SIG-M5 (cell line): ENCODE measurements around the gene PLK1.
"Not testable (repeated sequence)": the region's sequence is repeated elsewhere in the genome, so short reads cannot be mapped to it uniquely, and the experiment has no call there.

Experiments
- DNase-seq: peaks from one replicate; lab custom pipeline; 2025; lab: John Stamatoyannopoulos, UW

PLK1 gene

DNA sequence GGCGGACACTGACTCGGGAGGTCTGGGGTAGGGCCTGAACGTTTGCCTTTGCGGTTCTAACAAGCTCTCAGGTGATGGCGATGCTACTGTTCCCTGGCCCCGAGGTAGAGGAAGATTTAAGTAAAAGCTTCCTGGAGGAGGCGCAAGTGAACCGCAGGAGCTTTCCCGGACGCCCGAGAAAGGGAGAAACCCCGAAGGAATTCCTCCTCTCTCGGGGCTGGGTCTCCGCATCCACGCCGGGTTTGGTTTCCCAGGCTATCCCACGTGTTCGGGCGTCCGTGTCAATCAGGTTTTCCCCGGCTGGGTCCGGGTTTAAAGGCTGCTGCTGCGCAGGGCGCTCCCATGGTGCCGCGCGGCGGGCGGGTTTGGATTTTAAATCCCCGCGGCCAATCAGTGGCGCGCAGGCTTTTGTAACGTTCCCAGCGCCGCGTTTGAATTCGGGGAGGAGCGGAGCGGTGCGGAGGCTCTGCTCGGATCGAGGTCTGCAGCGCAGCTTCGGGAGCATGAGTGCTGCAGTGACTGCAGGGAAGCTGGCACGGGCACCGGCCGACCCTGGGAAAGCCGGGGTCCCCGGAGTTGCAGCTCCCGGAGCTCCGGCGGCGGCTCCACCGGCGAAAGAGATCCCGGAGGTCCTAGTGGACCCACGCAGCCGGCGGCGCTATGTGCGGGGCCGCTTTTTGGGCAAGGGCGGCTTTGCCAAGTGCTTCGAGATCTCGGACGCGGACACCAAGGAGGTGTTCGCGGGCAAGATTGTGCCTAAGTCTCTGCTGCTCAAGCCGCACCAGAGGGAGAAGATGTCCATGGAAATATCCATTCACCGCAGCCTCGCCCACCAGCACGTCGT is at the start of gene PLK1:
TSS of gene PLK1 (plus strand) at position 460 of the 844 bp plus-strand sequence. CDS start at position 504, 44 bp downstream.
- no peak for DNase-seq

DNA sequence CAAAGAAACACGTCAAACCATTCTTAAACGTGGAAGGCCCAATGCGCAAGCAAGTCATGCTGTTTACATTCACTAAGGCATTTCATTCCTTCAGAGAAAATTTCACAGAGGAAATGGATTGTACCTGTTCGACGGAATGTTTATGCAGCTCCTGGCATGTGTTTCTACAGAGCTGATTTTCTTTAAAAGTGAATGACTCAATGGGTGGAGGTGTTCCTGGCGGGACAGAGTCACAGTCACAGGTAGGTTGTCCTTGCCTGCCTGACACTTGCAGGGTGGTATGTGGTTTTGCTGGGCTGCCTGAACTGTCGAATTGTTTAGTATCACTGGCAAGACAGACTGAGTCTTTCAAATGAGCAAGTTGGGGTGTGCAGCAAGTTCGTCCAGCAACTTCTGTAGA is 49.2 kb upstream of the PLK1 start:
- DNase-seq, result no peak

GRCh38 chr16:23631874-23632273 is 46.8 kb upstream of the PLK1 start:
- DNase-seq, result not testable (repeated sequence)

- DNase-seq, result no peak
Observed at GRCh38 chr16:23634461-23635036, 44.1 kb upstream of the PLK1 start.

DNA sequence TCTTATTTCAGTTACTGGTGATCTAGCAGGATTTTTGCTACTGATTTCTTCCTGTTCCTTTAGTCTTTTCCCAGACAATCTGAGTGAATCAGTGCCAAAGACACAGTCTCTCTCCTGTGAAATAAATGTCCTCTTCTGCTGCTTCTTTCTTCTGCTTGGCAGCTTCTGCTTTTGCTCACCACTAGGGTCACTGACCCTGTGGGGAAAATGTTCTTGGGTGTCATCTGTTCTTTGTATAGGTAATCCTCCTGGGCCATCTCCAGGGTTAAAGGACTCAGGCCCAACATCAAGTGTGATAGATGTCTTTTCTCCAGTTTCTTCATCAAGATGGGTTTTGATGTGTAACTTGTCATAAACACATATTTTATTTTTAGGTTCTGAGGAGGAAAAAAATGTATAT is 42.7 kb upstream of the PLK1 start:
- DNase-seq, result no peak

- DNase-seq, result no peak
Observed at GRCh38 chr16:23640615-23640930, 38.1 kb upstream of the PLK1 start.

- DNase-seq, result peak; percentile 54
Observed at GRCh38 chr16:23640931-23641765, 37.5 kb upstream of the PLK1 start, which contains the start of the genes DCTN5 and PALB2. TSS of gene DCTN5 (plus strand) at chr16:23641466. CDS start at chr16:23641543, 77 bp downstream. TSS of gene PALB2 (minus strand) at chr16:23641310. CDS start at chr16:23641157, 153 bp downstream.

- no peak for DNase-seq
Observed at GRCh38 chr16:23642246-23642774, 36.4 kb upstream of the PLK1 start.

DNA sequence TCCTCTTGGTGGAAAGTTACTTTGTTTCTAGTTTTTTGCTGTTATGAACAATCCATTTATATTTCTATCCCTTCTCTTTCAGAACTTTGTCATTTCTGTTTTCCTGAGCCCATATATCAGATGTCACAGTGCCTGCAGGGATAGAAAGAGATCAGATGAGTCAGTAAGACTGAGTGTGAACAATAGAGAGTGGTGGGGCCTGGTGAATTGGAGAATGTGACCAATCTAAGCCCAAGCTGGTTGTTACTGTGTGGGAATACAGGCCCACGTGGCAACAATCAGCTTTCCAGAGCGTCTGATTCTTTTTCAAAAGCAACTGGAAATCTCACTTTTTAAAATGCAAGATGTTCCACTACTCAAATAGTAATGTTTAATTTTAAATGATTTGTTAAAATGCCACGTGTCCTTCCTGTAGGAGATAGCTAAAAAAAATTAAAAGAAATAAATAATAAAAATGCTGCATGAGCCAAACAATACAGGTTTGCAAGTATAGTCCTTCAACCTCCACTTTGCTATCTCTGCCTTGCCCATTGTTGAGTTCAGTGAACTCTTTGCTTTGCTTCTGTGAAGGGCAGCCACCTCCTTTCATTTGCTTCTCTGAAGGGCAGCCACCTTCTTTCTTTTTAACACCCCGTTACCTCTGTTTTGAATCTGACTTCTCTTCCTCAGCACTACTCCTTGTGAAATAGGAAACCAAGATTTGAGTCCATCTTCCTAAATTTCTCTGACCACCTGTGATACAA is 27.8 kb upstream of the PLK1 start:
- no peak for DNase-seq

DNA sequence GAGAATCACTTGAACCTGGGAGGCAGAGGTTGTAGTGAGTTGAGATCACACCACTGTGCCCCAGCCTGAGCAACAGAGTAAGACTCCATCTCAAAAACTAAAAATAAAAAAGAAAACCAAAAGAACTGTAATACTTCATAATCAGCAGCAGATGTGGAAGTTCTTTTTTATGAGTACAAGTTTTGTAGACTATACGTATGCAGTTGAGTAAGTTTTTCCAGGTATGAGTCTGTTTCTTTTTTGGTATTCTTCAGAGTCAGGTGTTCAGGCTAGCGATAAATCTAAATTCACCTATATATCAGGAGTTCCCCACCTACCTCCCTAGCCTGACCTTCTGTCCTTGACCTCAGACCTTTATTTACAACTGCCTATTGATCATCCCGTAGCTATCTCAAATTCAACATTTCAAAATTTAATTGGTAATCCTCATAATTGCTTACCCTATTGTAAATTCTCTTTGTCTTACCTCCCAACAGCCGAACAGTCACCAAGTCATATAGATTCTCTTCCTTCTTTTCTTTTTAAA is 26.7 kb upstream of the PLK1 start:
- DNase-seq, result no peak

DNA sequence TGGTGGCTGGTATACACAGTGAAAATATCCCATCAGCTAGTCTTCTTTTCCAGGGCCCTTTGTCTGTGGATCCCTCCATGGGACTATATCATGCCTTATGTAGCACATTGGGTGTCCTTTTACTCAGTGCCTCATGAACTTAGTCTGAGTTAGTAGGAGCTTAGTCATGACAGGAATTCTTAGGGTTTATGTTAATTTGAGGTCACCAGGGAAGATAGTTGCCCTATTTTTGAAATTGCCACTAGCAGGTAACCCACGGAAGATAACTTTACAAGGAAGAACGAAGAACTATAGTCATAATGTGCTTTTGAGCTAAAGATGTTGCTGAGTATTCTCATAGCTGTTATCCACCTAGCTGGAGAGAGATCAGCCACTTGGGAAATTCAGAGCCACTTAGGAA is 14.8 kb upstream of the PLK1 start:
- no peak for DNase-seq

- no peak for DNase-seq
Observed at GRCh38 chr16:23666571-23667354, 11.9 kb upstream of the PLK1 start.

DNA sequence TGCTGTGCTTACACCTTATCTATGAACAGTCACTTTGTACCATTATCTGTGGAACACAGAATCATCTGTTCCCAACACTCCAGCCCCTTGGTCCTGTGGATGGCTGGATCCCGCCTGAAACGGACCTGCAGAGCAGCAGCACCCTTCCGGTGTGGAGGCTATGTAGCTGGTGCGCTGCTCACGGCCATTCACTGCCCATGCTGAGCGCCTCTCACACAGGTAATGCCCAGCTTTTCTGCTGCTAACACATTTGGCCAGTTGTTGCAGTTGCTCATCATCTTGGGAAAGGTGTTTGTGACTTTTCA is 11.4 kb upstream of the PLK1 start:
- DNase-seq, result no peak

- DNase-seq, result no peak
Observed at GRCh38 chr16:23668225-23668624, 10.5 kb upstream of the PLK1 start.

DNA sequence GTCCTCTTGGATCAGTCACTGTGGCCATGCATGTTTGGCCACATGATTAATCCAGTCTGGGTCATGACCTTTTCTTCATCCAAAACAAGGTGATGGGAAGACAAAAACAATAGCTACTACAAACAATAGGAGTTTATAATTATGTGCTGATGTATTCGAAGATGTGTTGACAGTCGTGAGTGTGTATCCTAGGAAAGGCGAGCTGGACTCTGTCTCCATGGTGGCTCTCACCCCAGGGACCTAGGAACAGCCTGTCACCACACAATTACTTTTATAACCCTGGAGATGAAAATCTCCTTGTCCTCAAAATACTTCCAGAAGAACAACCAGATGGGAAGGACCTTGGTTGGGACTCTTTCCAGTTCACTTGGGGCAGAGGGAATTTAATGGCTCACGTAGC is 9.8 kb upstream of the PLK1 start:
- DNase-seq, result no peak

GRCh38 chr16:23670137-23670776 is 8.4 kb upstream of the PLK1 start:
- no peak for DNase-seq

GRCh38 chr16:23673971-23674614 is 4.6 kb upstream of the PLK1 start:
- DNase-seq, result no peak

- DNase-seq, result no peak
Observed at GRCh38 chr16:23676924-23677480, 1.7 kb upstream of the PLK1 start.

- DNase-seq, result peak; percentile 21
Observed at GRCh38 chr16:23679274-23679985, 741 bp downstream of the PLK1 start.
